Islet of Langerhans (tissue), 1 donor: ENCODE measurements around the gene TARBP2.
"Not testable (repeated sequence)": the region's sequence is repeated elsewhere in the genome, so short reads cannot be mapped to it uniquely, and the experiment has no call there.

Experiments
- FAIRE-seq: peaks from one replicate; lab custom pipeline; 2011; peaks lifted over from hg19 to GRCh38; lab: Jason Lieb, UNC

TARBP2 gene

GRCh38 chr12:53476769-53477209, 24.3 kb upstream of the TARBP2 start:
- no peak for FAIRE-seq

GRCh38 chr12:53478865-53479264, 22.2 kb upstream of the TARBP2 start:
- no peak for FAIRE-seq

GRCh38 chr12:53479331-53479730, 21.8 kb upstream of the TARBP2 start:
- FAIRE-seq: no peak

GRCh38 chr12:53480491-53481442, 20.3 kb upstream of the TARBP2 start:
- FAIRE-seq: no peak

- FAIRE-seq: not testable (repeated sequence)
Measured at GRCh38 chr12:53481458-53481857, 19.6 kb upstream of the TARBP2 start.

GRCh38 chr12:53481939-53482586, 19.0 kb upstream of the TARBP2 start:
- FAIRE-seq: no peak

- no peak for FAIRE-seq
Measured at GRCh38 chr12:53482626-53483168, 18.4 kb upstream of the TARBP2 start.

- FAIRE-seq: no peak
Measured at GRCh38 chr12:53483225-53483978, 17.7 kb upstream of the TARBP2 start.

GRCh38 chr12:53483979-53484377, 17.1 kb upstream of the TARBP2 start:
- FAIRE-seq: no peak

- peak; percentile 13 for FAIRE-seq
Measured at GRCh38 chr12:53484686-53485575, 16.2 kb upstream of the TARBP2 start.

- no peak for FAIRE-seq
Measured at GRCh38 chr12:53485955-53486735, 14.9 kb upstream of the TARBP2 start.

- no peak for FAIRE-seq
Measured at GRCh38 chr12:53486736-53487487, 14.2 kb upstream of the TARBP2 start.

GRCh38 chr12:53489242-53489864, 11.7 kb upstream of the TARBP2 start:
- FAIRE-seq: no peak

- no peak for FAIRE-seq
Measured at GRCh38 chr12:53492188-53492587, 8.9 kb upstream of the TARBP2 start.

- FAIRE-seq: no peak
Measured at GRCh38 chr12:53492830-53493609, 8.1 kb upstream of the TARBP2 start.

- FAIRE-seq: no peak
Measured at GRCh38 chr12:53493610-53494391, 7.3 kb upstream of the TARBP2 start.

- FAIRE-seq: no peak
Measured at GRCh38 chr12:53495903-53496751, 5.0 kb upstream of the TARBP2 start.
